T1000 (cell line): ENCODE data around the gene FAM120A.

Experiments
- DNase-seq: peaks from one replicate; lab custom pipeline; 2025; ENCODE audit warnings: mixed read lengths; lab: John Stamatoyannopoulos, UW

FAM120A gene

DNA sequence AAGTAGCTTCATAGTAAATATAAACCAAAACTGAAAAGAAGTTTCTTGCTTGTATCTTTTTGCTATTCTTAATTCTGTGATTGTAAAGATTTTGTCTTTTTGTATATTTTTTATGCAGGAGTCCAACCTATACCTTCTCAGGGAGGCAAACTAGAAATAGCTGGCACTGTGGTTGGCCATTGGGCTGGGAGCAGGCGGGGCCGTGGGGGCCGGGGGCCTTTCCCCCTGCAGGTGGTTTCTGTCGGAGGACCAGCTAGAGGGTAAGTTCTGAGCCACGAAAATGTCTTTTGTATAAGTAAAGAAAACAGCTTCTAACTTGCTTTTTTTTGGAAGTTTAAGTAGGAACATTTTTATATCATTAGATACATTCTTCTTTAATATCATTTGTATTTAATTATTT is 109.5 kb downstream of the FAM120A start:
- no peak for DNase-seq

DNA sequence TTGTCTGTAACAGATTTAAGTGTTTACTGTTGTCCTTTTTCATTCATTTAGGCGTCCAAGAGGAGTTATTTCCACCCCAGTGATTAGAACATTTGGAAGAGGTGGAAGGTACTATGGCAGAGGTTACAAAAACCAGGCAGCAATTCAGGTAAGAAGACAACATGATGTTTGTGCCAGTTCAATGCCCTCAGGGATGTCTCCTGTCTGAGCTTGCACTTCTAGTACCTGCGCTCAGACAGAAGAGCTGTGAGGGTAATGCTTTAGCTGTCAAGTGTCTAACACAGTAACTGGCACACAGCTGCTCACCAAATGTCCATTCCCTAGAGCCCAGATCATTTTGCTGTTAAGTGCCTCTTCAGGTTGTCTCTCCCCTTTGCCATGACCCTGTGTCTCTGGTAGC is 110.7 kb downstream of the FAM120A start:
- DNase-seq = no peak

DNA sequence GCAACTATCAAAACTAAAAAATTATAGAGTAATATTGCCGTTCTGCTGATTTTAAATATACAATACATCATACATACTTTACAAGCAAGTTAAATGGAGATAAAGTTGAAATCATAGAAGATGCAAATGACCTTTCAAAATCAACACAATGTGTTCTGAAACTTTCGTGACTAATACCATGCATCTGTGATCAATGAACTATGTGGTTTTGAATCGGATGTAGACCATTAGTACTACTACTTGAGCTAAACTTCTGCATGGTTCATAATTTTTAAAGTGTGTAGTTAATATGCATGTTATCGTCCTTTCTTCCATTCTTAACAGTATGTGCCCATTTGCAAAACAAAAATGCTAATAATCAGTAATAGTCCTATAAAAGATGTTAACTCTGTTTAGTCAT is 113.6 kb downstream of the FAM120A start:
- no peak for DNase-seq

DNA sequence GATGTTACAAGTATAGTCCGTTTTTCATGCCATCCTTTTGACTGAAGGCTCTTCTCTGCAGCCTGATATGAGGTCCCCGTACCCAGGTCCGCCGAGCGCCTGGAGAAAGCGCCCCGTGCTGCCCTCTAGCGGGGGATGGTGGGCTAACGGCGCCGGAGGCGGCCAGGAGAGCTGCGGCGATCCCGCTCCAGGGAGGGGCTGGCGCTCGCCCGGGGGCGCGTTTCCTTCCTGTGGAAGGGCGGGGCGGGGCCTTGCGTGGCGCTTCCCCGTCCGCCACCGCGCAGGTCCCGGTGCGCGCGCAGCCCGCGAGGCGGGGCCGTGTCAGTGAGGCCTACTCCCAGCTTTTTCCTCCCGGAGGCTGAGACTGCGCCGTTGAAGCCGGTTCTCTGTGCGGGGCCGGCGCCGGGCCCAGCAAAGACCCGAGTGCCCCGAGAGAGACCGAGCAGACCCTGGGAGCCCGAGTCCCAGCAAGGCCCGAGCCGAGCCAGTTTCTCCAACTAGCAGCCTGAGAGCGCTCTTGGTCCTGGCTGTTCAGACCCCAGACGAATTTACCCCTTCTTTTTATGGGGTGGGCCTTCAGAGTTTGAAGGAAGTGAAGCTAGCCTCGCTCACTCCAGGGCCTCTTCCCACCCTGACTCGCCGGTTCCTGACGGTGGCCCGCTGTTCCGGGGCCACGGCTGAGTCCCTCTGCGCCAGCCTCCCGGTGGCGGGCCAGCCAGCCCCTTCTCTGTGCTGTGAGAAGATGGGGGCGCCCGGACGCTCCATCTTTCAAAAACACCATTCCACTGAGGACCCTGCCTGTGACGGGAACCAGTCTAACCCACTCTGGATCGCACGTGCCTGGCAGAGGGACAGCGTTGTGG is 115.2 kb downstream of the FAM120A start:
- peak; percentile 96 for DNase-seq

DNA sequence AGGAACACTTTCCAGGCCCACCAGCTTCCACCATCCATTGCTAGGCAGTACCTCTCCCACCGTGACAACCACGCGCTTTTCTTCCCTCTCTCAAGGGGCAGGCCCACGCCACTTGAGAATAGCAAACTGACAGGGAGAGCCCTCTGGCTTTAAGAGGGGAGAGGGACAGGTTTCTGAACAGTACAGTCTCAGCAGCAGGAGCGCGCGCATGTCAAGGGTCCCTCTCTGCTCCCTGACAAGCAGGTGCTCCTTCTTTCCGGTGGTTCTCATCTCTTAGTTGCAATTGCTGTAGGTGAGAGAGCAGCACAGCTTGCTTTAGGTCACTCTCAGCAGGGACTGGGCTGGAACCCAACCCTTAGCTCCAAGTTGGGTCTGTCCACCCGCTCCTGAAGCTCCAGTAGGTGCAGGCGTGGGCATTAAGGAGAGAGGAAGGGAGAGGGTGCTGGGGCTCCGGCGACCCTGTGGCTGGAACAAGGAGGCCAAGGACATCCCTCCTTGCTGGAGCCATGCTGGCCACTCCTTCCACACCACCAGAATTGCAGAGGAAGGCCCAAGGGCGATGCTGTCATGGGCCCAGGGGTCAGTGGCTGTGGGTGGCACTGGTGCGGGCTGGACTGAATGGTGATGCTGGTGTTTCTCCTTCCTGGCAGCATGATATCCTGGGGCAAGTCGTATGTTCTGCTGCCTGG is 115.9 kb downstream of the FAM120A start:
- no peak for DNase-seq

DNA sequence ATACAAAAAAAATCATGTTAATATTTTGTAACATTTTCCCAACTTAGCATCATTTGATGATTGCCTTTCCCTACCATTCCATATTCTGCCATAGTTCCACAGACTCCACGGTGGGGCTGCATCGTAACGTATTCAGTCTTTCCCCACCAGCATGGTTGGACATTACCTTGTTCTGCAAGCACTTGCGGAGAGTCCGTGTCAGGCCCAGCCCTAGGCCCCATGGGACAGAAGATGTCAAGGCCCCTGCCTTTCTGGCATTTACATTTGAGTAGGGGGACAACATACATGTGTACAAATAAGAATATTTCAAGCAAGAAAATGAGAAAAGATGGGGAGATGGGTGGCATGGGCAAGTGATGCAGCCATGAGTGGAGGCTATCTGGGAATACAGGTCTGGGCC is 116.7 kb downstream of the FAM120A start:
- no peak for DNase-seq

DNA sequence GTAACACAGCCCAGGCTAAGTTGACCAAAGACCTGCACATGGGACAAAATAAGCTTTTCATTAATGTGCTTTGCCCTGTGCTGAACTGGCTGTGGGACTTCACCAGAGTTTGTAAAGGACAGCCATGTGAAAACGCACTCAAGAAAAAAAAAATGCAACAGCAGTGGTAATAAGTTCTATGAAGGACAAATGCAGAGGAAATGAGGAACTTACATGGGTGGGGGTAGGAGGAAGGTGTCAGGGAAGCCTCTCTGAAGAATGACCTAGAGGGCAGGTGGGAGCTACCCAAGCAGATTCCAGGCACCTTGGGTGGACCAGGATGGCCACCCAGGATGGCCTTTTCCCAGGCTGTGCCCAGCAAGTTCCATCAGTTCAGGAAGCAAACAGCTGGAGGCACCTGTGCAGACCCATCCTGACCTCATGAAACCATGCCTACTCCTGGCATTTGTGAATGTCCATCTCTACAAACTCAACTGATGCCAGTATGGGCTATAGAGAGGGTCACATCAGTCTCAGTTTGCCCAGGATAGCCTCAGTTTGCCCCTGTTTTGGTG is 118.2 kb downstream of the FAM120A start:
- DNase-seq = no peak

DNA sequence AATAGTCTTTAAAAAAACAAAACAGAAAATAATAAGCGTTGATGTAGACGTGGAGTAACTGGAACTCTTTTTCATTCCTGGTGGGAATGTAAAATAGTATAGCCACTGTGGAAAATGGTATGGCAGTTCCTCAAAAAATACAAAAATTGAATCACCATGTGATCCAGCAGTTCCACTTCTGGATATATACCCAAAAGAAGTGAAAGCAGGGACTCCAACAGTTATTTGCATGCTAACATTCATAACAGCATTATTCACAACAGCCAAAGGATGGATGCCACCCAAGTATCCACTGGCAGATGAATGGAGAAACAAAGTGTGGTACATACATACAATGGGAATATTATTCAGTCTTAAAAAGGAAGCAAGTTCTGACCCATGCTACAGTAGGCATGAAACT is 120.7 kb downstream of the FAM120A start:
- no peak for DNase-seq

DNA sequence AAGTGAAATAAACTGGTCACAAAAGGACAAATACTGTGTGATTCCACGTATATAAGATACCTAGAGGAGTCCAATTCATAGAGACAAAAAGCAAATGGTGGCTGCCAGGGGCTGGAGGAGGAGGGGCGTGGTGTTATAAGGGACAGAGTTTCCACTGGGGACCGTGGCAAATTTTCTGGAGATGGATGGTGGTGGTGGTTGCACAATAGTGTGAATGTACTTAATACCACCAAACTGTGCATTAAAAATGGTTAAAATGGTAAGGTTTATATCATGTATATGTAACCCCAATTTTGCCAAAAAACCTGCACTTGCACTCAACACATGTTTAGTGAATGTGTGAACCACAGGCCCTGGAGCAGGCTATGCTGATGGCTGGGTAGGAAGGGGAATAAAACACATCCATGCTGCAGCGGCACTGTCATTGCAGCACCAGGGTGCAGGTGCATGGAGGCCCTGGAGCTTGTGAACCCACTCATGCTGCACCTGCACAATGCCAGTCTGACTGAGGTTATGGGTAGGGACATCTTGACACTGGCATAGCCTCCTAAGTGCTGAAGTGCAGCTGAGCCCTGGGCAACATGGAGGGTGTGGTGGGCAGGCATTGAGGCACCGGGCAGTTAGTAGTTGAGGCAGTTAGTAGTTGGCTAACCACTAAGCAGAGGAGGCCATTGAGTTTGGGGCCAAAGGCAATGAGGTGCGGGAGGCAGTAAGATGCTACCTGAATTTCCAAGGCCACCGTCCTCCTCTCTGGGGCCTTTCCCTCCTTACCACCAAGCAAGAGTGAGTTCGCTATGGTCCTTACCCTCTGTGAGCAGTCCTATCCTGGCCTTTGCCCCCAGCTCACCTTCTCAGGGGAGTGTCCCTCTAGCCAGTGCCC is 121.4 kb downstream of the FAM120A start:
- DNase-seq = no peak

DNA sequence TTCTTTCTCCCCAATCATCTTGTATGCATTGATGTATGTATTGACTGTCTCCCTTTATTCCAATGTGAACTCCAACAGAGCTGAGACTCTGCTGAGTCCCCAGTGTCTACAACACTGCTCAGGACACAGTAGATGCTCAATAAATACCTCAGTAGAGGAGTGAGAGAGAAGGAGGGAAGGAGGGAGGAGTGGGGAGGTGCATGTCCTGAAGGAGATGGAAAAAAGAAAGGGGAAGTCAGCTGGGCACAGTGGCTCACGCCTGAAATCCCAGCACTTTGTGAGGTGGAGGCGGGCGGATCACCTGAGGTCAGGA is 122.0 kb downstream of the FAM120A start:
- no peak for DNase-seq

DNA sequence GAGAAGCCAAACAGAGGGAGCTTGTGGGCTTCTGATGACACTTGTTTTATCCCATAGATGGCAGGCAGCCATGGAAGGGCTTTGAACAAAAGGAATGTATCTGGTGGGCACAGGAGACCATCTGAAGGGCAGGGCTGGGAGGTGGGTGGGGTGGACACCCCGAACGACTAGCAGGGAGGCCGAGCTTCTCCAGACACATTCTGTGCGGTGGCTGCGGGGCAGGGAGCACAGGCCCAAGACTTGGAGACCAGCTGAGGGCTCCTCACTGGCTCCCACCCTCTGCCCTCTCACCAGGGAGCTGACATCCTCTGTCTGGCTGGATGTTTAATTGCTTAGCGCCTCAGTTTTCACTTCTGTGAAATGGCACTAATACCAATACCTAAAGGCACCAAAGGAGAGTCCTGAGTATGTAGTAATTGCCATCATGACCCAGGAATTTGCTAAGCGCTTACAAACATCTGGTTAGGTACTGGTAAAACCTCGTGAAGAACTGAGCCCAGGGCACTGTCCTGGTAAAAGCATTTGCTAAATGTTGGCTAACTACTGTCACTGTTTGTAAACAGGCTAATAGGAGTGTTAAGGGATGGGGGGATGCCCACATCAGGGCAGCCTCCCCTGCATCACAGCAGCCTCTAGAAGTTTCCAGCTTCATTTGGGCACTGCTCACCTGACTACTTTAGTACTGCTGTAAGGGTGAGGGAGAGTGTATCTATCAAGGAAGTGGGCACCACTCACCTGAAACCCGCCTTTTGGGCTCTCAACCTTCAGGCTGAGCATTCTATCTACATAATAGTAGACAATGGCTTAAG is 122.8 kb downstream of the FAM120A start:
- no peak for DNase-seq

DNA sequence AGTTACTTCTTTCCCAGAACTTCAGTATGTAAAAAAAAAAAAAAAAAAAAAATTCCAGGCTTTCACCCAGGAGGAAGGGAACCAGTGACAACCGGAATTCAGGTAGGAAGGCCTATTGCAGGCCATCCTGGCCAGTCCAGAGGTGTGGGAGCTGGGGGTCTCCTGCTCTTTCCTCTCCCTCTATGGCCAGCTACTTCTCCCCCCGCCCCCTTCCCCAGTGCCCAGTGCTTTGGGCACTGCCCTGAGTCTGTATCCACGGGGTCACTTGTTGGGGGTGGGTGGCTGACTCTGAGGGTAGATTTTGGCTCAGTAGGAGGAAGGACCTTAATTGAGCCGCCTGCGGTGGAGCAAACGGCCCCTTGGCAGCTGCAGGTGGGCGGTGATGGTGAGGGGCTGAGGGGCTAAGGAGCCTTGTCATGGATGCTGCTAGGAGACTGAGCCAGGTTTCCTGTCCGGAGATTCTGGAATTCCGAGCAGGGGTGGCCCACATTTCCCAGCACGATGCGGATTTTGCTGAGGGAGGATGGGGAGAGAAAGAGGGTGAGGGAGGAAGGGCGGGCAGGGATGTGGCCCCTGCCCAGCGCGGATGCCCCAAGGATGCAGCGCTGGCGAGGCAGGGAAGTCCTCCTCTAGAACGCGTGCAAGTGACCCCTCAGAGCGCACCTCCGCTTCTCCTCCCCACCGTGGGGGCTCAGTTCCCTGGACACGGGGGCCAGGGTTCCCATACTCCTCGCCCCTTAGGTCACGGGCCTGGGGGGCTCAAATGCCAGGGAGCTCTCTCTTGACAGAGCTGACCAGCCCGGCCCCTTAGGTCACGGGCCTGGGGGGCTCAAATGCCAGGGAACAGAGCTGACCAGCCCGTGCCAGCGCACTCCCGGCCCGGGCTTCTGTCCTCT is 123.7 kb downstream of the FAM120A start:
- no peak for DNase-seq

DNA sequence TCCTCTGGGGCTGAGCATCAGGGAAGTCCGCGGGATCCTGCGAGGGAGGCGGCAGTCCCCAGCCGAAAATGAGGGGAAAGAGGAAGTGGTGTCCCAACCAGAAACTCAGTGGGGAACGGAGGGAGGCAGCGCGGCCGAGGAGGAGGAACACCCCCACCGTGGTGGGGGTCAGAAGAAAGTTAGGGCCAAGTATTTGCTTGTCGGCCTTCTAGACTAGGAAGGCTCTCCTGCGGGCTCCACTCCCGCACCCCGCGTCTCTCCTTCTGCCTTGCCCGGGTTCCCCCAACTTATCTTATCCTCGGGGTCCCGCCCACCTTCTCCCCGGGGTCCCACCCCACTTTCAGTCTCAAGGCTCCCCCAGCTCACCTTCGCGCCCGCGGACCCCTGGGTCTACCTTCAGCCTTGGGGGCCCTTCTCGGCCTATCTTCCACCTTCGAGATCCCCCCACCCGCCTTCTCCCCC is 124.3 kb downstream of the FAM120A start:
- DNase-seq = peak; percentile 12

DNA sequence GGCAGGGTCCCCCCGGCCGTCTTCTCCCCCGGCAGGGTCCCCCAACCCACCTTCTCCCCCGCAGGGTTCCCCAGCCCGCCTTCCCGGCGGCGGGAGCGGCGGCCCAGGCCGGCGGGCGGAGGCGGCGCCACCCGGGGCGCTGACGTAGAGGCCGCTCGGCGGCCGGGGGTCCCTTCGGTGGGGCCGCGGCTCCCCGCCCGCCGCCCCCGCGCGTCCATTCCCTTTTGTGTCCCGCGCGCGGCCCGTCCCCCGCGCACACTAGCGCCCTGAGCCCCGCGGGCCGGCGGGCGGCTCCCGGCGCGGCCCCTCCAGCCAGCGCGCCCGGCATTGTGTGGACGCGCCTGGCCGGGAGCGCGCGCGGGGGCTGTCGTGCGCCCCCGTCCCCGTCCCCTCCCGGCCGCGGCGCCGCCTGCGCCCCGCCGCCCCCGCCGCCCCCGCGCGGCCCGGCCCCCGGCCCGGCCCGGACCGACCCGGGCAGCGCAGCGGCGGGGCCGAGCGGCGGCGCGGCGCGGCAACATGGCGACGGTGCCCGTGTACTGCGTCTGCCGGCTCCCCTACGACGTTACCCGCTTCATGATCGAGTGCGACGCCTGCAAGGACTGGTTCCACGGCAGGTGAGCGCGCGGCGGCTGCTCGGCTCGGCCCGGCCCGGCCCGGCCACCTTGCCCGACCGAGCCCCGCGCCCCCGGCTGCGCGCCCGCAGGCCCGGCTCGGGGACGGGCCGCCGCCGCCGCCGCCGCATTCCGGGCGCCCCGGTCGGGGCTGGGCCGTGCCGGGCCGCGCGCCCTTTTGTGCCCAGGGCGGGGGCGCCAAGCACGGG is 125.0 kb downstream of the FAM120A start, which contains the start of gene PHF2:
Gene PHF2, plus strand, starts transcription at position 327 of the 820 bp plus-strand sequence. Its CDS starts 190 bp downstream, at position 517.
- no peak for DNase-seq

DNA sequence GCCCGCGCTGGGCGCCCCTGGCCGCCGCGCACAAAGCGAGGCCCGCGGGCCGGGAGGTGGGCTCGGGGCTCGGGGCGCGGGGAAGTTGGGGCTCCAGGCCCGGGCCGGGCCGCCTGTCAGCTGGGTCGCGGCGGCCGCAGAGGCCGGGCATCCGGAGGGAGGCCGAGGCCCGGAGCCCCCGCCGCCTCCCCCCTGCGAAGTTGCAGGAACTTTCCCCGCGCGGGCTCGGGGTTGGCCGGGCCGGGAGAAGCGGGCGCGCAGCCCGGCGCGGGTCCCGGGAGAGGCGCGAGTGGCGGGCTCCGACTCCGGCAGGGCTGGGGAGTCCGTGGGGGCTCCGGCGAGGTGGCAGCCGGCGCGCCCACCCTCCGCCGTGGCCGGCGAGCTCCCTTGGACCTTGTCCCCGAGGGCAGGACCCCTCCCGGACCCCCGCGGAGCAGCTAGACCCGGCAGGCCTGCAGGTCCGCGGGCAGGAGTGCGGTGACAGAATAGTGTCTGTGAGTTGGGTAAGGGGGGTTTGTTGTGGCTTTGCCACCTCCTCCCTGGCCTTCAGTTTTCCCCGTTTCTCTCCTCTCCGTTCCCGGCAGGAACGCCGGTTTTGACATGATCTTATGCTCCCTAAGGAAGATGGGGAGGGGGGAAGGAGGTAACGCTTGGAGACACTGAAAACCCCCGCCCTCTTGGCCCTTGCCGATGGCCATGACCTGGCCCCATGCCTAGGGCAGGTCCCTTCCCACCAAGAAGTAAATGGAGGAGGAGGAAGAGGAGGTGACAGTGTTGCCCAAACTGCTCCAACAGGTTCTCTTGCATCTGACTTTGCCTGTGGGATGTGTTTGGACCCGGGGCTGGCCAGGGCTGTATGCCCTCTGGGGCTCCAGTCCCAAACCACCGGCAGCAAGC is 125.8 kb downstream of the FAM120A start:
- DNase-seq = no peak

DNA sequence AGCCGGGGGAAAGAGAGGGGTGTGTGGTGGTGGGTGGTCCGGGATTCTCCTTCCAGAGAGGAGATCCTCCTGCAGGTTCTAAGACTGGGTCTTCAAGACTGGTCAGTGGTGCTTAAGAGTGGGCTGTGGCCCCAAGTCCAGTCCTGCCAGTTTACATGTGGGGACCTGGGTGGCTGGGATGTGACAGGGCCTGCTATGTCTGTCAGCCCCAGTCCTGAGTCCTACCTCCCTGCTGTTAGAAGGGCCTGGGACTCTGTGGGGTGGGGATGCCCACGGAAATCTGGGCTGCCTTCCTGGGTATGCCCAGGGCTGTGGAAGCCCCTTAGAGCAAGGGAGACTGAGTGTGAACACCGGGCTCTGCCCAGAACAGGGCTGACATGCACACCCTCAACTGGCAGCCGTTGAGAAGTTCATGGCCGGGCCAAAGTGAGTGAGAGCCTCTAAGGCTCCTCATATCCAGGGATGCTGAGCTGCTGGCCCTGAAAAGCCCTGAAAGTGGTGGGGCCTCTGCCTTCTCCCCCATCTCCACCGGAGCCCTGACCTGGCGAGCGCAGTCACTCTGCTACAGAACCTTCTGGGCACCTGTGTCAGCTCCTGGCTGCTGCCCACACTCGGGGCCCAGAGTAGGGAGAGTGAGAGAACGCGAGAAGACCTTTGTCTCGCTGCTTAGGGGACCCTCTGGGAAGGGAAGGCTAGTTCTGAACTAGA is 126.6 kb downstream of the FAM120A start:
- no peak for DNase-seq

DNA sequence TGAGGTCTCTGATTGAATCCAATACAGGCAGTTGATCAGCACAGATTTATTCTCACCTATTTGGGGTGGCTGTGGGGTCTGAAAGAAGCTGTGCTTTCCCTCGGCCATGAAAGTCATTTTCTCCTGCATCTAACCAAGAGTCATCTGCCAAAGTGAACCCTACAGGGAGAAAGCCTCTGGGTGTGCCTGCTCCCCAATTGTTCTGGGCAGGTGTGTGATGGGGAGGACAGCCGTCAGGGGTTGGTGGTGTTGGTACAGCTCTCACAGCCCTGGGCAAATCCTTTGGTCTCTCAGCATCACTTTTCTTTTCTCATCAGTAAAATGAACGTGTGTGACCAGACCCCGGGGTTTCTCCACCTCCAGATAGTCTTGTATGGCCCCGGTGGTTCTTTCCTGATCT is 127.4 kb downstream of the FAM120A start:
- DNase-seq = no peak
